GM12872 (cell line): Measurements from ENCODE around the gene ATP6V0E2.

ENCODE experiments used
- TF ChIP-seq, protein P1 (sequence below): IDR thresholded peaks from 3 replicates; pipeline ENCODE4 v1.5.1; 2011; ENCODE audit warnings: low read depth, mild to moderate bottlenecking, low read length, moderate library complexity; ENCODE audit not compliant: insufficient read depth

ATP6V0E2 gene

DNA sequence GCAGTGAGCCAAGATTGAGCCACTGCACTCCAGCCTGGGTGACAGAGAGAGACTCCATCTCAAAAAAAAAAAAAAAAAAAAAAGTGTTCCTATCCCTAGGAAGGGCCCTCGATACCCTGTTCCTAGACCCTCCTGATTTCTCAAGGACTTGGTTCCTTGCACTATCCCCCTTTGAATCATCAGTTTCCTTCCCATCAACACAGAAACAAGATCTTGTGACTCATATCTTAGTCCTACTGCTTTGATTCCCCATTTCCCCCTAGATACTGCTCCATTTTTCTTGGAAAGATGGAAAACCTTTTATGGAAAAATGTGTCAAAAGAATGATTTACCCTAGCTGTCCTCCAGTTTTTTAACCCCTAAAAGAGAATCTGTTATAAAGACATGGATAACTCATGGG is 37.3 kb upstream of the ATP6V0E2 start:
- TF ChIP-seq, protein P1, sequence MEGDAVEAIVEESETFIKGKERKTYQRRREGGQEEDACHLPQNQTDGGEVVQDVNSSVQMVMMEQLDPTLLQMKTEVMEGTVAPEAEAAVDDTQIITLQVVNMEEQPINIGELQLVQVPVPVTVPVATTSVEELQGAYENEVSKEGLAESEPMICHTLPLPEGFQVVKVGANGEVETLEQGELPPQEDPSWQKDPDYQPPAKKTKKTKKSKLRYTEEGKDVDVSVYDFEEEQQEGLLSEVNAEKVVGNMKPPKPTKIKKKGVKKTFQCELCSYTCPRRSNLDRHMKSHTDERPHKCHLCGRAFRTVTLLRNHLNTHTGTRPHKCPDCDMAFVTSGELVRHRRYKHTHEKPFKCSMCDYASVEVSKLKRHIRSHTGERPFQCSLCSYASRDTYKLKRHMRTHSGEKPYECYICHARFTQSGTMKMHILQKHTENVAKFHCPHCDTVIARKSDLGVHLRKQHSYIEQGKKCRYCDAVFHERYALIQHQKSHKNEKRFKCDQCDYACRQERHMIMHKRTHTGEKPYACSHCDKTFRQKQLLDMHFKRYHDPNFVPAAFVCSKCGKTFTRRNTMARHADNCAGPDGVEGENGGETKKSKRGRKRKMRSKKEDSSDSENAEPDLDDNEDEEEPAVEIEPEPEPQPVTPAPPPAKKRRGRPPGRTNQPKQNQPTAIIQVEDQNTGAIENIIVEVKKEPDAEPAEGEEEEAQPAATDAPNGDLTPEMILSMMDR: no peak

DNA sequence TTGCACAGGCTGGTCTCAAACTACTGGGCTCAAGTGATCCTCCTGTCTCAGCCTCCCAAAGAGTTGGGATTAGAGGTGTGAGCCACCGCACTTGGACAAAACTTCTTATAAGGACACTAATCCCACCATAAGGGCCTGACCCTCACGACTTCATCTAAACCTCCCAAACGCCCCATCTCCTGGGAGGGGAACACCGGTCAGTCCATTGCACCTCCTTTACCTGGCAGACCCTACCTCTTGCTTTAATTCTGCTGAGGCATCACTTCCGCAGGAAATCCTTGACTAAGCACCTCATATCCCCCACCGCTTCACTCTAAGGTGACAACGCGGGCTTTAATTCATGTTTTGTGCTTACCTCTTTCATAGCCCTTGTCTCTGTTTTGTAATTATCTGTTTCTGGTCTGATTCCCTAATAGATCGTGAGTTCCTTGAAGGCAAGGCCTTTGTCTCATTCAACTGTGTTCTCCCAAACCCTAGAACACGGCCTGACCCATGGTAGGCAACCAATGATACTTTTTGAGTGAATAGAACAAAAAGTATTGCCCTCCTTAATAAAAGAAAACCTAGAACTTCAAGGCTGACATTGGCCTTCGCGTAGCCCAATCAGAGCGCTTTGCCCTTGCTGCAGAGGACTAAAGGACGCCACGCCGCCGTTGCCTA is 36.1 kb upstream of the ATP6V0E2 start:
- TF ChIP-seq, protein P1: no peak

DNA sequence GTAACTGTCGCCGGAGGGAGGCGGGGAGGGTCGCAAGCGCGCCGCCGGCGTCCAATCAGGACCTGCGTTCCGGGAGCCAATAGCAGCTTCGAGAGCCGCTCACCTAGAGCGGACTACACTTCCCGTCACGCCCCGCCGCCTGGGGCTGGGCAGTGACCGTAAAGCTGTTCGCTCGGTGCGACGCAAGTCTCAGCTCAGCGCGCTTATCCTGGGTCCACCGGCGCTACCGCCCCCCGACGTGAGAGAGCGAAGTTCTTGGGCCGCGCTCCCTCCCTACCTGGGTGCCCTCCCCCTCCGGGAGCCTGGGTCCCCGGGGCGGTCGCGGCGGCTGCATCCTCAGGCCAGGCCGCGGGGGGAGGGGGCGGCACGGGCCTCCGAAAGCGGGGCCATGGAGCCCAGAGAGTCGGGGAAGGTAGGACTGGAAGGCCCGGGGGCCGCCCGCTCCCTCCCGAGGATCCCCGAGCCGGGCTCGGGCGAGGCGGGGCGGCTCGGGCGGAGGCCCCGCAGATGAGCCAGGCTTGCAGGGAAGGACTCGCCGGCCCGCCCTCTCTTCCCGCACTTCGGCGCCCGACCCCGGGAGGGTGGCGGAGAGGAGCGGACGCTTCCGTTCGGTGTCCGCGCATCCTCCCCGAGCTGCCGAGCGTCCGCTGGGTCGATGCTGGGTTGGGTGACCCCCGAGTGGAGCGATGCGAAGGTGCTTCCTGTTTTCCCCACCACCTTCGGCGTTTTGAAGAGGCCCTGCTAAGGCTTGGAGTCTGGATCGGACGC is 35.4 kb upstream of the ATP6V0E2 start, which contains the start of gene ZNF862:
Gene ZNF862 (plus strand): TSS at position 152 of the 768 bp plus-strand sequence. CDS start 237 bp downstream, at position 389.
- TF ChIP-seq, protein P1: no peak

DNA sequence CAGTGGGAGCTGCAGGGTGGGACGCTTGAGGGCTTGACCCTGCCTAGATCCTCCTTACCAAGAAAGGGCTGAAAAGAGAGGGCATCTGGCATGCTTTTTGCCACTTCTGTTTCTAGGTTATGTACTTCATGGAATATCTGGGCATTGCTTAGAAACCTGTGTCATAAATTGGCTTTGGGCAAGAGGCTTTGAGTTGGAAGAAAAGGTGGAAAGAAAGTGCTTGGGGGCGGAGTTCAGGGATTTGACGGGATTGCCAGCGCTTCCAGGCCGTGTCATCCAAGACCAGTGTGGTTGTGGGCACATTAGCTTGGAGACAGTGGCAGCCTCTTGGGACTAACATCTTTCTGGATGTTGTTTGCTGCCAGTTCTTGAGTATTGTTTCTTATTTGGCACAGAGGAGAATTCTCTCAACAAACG is 34.8 kb upstream of the ATP6V0E2 start:
- TF ChIP-seq, protein P1: no peak

DNA sequence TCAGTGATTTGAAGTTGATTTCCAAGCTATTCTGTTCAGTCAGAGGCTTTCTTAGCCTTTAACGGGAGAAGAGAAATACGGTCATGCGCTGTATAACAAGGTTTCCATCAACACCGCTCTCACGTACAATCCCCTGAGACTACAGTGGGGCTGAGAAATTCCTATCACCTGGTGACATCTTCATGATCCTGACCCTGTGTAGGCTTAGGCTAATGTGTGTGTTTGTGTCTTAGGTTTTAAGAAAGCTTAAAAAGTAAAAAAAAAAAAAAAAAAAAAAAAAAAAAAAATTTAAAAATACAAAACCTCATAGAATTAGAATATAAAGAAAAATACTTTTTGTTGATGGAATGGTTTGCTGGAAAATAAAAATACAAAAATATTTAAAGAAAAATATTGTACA is 33.8 kb upstream of the ATP6V0E2 start:
- TF ChIP-seq, protein P1: no peak

DNA sequence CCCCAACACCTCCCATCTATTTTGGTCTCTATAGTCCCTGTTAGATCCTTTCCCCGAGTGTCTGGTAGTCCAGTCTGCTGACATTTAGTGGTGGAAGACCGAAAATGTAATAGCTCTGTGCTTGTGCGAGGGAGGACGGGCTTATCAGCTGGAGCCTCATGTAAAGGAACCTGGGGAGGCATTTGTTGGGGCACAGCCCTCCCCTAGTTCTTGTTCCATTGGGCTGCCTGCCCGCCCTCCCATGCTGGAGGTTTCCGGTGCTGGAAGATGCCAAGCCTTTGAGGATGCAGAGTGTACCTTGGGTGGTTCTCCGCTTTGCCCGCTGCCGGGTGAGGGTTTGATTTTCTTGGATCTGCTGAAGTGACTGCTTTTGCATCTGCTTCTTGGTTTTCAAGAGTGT is 30.2 kb upstream of the ATP6V0E2 start:
- TF ChIP-seq, protein P1: no peak

DNA sequence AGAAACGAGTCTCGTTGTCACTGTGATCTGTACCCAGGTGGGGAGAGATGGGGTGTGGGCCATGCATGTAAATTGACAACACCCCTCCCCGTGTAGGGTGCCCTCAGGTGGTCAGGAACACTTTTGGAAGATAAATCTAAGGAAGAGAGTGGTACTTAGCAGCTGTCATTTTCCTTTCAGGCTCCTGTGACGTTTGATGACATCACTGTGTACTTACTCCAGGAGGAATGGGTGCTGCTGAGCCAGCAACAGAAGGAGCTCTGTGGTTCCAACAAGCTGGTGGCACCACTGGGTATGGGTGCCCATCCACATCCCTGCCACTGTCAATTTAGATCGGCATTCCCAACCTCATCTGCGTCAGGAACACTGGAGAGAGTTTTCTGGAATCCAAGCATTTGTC is 29.3 kb upstream of the ATP6V0E2 start:
- TF ChIP-seq, protein P1: no peak
